ENCODE data around the gene KCNK1.

DNA sequence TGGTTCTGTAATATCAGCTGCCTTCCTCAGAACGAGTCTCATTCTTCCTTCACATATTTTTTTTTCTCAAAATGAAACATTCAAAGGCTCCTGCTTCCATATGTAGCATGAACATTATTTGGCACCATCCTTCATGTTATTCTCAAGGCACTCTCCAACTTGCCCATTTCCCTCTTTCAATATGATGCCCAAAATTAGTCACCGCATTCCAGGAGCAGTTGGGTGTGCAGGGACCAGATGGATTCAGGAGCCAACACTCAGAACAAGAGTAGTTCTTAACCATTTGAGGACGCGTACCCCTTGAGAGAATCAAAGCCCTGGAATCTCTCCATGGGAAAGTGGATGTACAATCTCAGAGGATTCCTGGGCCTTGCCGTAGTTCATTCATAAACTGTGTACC is 50.3 kb downstream of the KCNK1 start:
- TF ChIP-seq CTCF (IDR thresholded peaks at IDR 0.05; ENCODE audit: low read depth, low read length) = no peak
- no peak for TF ChIP-seq EZH2phosphoT487 (IDR thresholded peaks at IDR 0.05; ENCODE audit: low read depth)

Measured in OCI-LY3 (cell line).